ENCODE measurements around the gene RERE. TPM values are rescaled to one million over a fixed set of nuclear protein-coding genes. Genes with fewer than 3 reads are reported as not detected.

The RERE gene
- total RNA-seq, 1 donor from 2014 or later, result 17.4 TPM

- DNase-seq (ENCODE audit: low read depth), result peak; percentile 56
These were observed 499.6 kb downstream of the RERE start, which contains the start of gene SLC45A1 for GRCh38 chr1:8317647-8318381. TSS of gene SLC45A1 (plus strand) at chr1:8318114. CDS start at chr1:8324330, 6,216 bp downstream.

GRCh38 chr1:8315573-8316475 is 501.6 kb downstream of the RERE start:
- DNase-seq (ENCODE audit: low read depth), result no peak

GRCh38 chr1:8314346-8315280 is 502.8 kb downstream of the RERE start:
- DNase-seq (ENCODE audit: low read depth), result peak; percentile 77

- DNase-seq (ENCODE audit: low read depth), result no peak
These were observed 504.2 kb downstream of the RERE start for GRCh38 chr1:8313231-8313630.

- DNase-seq (ENCODE audit: low read depth), result no peak
These were observed 504.9 kb downstream of the RERE start for GRCh38 chr1:8312235-8313218.

- no peak for DNase-seq (ENCODE audit: low read depth)
These were observed 506.2 kb downstream of the RERE start for GRCh38 chr1:8311068-8311718.

GRCh38 chr1:8307628-8308027 is 509.8 kb downstream of the RERE start:
- DNase-seq (ENCODE audit: low read depth), result peak; percentile 25

- no peak for DNase-seq (ENCODE audit: low read depth)
These were observed 513.6 kb downstream of the RERE start for GRCh38 chr1:8303876-8304275.

GRCh38 chr1:8303141-8303540 is 514.3 kb downstream of the RERE start:
- peak; percentile 95 for DNase-seq (ENCODE audit: low read depth)

Small RNA genes within 50 kb of the gene (microRNA-seq; reads per million reads assigned to microRNA genes)
- gene MIR6728, result not detected

Other genes starting within 250 kb of the RERE start
- gene ENO1, start 61.0 kb upstream of the RERE start, total RNA-seq, result 277 and 351 TPM in 2 replicates
- gene CA6, start 128.2 kb upstream of the RERE start, total RNA-seq, result not detected in 2 replicates
- gene SLC2A7, start 208.8 kb upstream of the RERE start, total RNA-seq, result not detected in 2 replicates